Stimulated activated CD4-positive, alpha-beta T cell treated with anti-CD3 and anti-CD28 coated beads, Interleukin-12 subunit alpha, Interleukin-12 subunit beta, amount 100 ng/mL, for 48 hours (primary cell): ENCODE measurements around the gene ZNG1A.
"Not testable (repeated sequence)": the region's sequence is repeated elsewhere in the genome, so short reads cannot be mapped to it uniquely, and the experiment has no call there.

Experiments
- DNase-seq, 3 donors: peaks; one replicate each; pipeline ENCODE4 v3.0.0-alpha.2; 2020; ENCODE audit warnings: low read depth in 2 of 3, low spot score in 1 of 3

ZNG1A gene

DNA sequence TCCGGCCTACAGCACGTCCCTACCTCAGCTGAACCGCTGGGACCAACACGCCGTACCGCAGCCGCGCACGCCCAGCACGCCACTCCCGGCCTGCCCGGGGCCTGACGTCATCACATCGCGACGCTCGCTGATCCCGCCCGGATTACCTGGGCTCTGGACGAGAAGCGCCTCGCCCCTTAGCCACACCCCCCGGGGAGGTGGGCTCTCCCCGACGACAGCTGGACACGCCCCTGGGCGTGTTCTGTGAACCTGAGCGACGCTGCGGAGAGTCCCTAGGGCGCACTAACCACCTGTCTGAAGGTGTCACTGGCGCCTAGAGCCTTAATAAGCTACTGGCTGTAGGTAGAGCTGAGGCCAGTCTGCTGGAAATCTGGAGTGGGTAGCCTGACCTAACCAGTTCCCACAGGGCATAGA lies at the start of gene ZNG1A:
Gene ZNG1A, minus strand, starts transcription at position 87 of the 414 bp plus-strand sequence. CDS start 87 bp downstream, outside the sequence.
- DNase-seq = peak; percentile 50 to 65 (median 63)

DNA sequence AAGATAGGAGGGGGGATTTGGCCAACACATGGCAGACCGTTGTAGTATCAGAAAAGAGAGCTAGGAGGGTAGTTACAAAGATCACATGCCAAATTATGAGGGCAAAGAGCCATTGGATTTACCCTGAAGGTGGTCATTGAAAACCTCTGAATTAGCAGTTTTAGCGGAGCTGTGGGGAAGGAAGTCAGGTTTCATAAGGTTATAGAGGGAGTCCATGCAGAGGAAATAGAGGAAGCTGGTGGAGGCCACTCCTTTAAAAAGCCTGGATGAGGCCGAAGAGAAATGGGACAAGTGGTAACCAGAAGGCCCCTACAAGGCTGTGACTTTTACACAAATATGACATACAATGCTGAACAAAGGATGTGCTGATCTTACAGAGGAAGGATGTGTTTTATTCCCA lies 49.0 kb upstream of the ZNG1A start:
- DNase-seq = no peak

DNA sequence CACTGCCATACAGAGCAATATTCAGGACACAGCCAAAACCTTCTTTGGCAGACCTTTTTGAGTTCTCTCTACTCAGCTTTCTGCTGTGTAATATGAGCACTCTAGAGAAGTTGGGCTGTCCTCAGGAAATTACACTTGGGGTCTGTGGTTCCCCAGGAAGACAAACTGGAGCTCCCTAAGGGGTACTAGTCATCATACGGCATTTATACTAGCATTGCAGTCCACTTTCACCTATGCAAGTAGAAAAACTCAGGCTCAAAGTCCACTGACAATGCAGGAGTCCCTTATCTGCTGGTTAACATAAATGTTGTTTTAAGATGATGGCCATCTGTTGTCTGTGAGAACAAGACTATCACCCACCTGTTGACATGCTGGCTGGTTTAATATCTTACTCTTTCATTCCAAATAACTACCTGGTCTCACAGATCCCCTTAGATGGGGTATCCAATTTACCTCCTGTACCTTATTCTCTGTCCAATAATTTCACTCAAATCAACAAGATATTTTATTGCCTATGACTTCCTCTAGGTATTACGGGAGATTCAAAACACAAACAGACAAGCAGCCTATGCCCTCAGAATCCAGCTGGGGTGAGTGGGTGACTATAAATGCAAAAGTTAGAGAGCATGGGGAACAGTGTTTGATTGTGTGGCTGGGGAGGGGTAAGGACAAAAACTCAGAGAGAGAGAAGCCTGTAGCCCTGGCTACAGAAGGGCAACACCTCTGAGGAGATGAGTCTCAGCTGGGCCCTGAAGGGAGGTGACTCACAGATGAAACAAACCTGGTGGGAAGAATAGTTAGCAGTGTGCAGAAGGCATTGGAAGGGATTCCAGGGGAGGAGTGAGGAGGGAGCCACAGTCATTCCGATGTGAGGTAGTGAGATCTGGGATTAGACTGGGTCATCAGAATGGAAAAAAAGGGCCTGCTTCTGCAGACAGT lies 46.0 kb upstream of the ZNG1A start:
- no peak for DNase-seq

DNA sequence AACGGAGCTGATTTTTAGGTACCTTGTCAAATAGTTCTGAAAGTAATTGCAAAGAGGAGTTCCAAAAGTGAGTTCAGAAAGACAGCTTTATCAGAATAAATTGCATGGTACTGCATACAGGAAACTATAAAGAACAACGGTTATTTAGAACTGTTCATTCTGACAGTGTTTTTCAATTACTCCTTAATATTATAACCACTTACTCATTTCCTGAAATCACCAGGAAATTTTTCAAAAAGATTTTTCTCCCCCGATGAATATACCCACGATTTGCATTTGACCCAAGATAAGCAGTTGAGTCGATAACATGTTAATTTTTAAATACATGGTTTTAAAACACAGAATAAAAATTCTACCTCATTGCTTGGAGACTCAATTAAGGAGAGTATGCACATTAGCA lies 45.2 kb upstream of the ZNG1A start:
- no peak for DNase-seq

DNA sequence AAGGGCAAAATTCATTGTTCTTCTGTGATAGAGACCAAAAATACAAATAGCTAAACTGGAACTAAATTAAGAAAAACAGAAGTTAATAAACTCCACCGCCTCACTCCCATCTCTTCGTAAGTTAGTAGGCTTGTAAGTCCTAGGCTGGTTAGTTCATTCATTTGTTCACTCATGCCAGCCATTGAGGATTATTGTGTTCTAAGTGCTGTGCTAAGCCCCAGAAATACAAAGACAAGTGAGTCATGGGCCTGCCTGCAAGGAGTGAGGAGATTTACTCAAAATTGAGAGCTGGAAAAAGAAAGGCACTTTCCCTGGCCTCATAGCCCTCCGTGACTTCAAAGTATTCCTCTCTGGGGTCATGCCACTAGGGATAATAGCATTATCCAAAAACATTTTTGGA lies 44.3 kb upstream of the ZNG1A start:
- DNase-seq = no peak

DNA sequence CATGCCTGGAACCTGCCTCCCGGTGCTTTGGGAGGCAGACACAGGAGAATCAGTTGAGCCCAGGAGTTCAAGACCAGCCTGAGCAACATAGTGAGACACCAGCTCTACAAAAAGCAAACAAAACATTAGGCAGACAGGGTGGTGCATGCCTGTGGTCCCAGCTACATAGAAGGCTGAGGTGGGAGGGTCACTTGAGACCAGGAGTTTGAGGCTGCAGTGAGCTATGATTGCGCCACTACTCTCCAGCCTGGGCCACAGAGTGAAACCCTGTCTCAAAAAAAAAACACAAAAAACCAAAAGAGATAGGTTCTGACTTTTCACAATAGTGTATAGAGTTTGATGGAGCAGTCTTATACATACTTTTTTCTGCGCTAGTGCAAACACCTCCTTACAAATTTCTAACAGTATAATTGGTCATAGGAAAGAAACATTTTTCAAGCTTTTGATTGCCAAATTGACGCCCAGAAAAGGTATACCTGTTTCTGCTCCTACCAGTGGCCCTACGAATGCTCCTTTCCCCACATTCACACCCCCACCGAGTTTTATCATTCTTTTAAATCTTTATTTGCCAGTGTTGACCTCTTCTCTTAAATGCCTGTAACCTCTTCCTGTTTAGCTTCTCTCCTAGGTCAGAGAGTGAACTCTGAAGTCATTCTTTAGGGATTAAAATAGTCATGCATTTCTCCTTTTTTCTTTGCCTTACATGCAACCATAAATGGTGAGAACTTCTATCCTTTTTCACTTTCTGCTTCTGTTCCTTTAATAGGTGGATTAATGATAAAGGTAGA lies 43.3 kb upstream of the ZNG1A start:
- no peak for DNase-seq

DNA sequence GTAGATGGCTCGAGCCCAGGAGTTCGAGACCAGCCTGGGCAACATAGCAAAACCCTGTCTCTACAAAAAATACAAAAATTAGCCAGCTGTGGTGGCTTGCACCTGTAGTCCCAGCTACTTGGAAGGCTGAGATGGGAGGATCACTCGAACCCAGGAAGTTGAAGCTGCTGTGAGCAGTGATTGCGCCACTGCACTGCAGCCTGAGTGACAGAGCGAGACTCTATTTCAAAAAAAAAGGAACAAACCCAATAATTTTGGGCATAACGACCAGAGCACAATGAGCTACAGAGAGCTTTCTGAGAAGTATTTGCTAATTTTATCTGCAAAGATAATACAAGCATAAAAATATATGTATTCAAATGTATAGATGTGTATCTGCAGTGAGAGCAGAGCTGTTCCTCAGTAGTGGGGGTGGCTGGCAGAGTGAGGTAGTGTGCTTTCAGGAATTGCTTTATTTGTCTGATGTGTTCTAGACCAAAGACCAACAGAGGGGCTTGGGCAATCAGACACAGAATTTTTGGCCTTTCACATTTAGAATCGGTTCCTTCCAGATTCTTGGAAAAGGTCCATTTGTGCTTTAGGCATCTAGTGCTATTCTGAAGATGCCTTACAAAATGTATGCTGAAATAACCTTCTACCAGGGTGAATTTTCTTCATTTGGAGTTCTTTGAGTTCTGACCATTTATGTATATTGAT lies 41.0 kb upstream of the ZNG1A start:
- no peak for DNase-seq

DNA sequence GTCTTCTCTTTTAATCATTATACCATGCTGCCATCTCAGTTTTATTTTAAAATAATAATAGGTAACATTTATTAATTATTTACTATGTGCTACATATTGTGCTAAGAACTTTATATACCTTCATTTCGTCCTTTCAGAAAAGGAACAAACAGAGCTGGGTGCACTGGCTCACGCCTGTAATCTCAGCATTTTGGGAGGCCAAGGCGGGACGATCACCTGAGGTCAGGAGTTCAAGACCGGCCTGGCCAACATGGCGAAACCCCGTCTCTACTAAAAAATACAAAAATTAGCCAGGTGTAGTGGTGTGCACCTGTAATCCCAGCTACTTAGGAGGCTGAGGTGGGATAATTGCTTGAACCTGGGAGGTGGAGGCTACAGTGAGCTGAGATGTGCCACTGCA lies 40.2 kb upstream of the ZNG1A start:
- not testable (repeated sequence) for DNase-seq

DNA sequence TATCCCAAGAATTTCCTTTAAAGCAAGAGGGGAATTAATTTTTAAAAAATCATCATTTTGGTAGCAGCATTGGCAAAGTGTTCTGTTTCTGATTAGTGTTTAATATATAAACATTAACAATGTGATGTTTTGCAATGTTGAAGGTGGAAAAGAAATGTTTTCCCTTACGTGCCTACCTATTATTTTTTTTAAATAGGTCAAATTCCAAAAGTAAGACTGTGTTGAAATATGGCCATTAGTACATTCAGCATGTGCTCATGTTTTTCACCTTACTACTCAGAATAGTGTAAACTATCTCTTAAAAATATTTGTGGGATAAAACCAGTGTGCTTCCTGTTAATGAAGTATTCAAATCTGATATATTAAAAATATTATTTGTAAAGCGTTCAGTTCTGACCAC lies 39.1 kb upstream of the ZNG1A start:
- no peak for DNase-seq

DNA sequence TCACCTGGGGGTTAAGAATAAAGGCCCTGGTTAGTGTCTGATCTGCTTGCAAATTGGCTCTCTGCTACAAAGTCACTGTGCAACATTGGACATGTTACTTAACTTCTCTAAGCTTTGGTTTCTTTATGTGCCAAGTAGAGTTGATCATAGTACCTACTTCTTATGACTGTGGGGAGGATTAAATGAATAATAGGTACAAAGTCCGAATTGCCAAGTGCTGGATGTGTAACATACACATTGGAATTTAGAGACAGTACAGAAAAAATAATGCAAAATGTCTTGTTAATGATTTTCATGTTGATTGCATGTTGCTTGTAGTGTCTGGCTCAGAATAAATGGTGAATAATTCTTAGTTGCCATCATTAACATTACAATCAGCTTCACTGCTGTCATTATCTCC lies 38.0 kb upstream of the ZNG1A start:
- DNase-seq = no peak

DNA sequence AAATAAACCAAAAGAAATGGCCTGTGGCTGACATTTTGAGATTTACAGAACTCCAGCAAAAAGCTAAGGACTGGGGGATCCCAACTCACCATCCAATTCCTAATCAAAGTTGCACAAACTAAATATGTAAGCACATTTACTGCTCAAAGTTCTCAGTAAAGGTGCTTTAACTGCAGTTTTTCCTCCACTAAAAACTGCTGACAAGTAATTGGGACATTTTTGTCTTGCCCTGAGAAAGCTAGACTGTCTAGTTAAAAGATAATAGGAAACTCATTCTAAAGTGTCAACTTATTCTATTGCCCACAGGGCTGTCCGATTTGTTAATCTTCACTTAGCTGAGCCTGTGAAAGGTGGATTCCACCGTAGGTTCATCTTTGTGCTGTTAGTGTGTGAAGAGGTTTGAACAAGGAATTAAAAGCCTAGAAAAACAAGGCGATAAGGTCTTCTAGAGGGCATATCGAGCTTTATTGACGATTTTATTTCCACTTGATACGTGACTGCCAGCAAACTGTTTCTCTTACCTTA lies 36.8 kb upstream of the ZNG1A start:
- no peak for DNase-seq

DNA sequence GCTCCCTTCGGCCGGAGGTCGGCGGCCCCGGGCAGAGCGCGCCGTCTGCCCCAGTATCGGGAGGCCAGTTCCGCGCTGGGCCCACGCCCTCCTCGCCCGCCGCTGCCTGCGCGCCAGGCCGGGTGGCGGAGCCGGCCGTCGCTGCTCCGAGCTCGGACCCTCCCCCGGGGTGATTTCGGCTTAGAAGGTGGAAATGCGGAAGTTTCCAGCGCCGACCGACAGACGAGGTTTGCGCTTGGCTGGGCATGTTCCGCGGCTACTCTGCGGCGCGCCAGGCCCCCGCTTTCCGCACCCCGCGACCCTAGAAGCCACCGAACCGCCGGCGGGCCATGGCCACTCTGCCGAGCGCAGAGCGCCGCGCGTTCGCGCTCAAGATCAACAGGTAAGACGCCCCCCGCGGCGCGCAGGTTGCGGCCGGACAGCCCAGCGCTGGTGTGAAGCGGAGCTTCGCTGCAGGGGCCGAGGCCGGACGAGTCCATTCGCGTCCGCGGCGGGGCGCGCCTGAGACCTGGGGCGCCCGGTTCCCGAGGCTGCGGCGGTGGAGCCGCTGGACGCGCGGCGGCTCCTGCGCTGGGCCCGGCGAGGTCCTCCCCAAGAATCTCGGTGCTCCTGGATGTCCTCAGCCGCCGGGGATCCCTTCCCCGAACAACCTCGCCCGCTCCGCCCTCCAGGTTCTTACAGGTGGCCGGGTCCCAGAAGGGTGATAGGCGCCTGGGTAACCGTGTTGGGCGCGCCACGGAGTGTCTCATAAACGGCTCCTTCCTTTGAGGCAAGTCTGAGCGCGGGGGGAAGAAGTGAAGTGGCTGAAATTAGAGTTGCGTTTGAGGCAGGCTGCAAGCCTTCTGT lies 36.0 kb upstream of the ZNG1A start, which contains the start of gene DOCK8:
Gene DOCK8, plus strand, starts transcription at position 218 of the 846 bp plus-strand sequence. Its CDS starts 112 bp downstream, at position 330.
- DNase-seq = peak; percentile 8 to 52 (median 28)

DNA sequence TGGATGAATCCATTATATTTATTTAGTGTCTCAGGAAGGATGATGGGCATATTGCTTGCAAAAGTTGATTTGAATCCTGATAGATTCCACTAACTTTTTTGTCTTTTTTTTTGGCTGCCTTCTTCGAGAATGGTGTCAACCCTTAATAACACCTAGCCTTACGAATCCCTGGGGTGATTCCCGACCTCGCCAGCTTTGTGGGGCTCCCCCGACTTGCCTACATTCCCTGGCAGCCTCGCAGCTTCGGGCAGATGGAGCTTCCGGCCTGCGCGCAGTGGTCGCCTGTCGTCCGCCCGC lies 35.4 kb upstream of the ZNG1A start:
- no peak for DNase-seq

DNA sequence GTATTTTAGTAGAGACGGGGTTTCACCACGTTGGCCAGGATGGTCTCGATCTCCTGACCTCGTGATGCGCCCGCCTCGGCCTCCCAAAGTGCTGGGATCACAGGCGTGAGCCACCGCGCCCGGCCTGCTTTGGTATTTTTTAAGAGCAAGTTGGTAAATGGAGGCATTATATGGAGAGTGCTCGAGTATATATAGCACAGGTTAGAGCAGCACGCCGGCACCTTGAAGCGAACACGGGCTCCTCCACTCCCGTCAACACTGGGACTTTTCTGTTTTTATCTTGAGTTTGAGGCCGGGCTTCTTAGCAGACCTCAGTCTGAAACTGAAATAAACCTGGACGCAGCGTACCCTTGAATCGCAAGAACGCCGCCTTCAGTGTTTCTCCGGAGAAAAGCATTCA lies 35.0 kb upstream of the ZNG1A start:
- not testable (repeated sequence) for DNase-seq

DNA sequence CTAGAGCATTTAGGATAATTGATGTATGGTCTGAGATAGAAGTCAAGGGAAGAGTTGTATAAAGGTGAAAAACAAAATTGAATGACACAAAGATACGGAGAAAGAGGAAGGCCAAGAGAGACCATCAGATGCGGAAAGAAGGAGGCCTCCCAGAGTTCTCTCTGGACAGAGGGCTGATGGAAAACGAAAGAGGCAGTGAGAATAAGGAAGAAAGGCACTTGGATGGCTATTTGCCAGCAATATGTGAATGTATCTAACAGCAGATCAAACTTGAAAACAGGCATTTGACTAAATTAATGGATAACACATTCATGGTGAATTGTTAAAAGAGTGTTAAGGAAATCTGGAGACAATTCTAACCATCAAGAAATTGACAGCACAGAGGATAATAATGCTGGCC lies 33.4 kb upstream of the ZNG1A start:
- DNase-seq = no peak

DNA sequence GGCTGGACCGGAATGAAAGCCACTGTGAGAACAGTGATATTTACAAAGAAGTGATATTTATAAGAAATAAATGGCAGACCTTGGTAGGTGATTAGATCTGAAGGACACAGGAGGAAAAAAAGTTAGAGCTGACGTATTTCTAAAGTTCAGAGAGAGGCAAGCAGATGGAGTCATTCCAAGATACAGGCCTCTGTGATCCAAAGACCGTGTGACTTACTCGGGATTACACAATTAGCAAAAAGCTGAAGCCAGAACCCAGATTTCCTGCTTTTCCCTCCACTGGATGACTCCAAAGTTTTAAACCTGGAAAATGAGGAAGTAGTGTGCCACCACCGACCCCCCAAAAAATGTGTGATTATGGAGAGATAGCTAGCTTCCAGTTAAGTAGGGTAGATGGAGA lies 32.7 kb upstream of the ZNG1A start:
- no peak for DNase-seq

DNA sequence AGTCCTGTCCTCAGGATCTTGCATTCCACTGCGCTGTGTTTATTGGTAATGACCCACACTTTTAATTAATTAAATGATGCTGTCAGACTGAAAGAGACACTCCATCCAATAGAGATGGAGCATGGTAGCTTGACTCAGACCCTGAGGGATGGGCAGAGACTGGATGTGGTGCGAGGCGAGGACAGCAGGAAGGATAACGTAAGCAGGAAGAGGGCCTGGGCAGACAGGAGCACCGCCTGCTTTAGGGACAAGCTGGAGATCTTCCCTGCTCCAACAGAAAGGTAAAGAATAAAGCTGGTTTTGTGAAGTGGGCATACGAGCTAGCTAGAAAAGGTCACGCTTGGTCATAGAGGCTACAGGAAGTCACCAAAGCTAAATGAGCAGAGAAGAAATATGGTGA lies 32.2 kb upstream of the ZNG1A start:
- DNase-seq = no peak

DNA sequence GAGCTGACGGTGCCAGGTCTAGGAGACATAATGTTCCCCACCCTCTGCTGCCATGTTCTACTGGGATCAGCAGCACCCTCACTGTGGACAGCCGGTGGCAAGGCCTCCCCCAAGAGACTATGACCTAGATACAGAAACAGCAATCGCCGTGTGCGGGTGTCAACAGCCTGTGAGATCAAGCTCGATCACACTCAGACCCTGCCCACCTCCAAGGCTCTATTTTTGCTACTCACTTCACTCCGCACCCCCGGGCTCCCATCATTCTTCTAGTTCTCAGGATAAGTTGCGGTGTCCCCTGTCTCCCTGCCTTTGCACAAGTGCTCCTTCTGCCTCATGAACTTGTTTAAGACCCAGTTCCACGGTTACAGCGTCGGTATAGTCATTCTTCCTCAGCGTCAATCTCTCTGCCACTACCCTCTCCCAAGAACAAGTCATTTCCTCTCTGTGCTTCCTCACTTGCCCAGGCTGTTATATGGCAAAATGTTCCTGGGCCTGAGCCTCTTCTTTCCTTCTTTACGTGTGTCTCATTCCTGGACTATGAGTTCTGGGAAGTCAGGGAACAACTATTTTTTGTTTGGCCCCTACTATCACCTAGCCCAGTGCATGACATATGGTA lies 30.4 kb upstream of the ZNG1A start:
- no peak for DNase-seq

DNA sequence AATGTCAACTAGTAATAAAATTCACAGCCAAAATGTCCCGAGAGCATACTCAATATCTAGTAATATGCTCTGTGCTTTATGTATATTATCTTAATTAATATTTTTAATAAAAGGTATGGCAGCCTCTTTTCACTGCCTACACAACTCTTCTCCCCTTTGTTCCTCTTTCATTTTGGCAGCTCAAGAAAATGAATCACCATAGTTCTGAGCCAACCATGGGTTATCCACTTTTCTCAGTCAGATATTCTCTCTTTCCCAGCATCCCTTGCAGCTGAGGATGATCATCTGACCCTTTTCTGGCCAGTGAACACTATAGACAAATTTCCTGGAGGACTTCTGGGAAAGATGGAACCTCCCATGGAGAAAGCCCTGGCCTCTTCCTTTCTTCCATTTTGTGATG lies 27.6 kb upstream of the ZNG1A start:
- DNase-seq = no peak

DNA sequence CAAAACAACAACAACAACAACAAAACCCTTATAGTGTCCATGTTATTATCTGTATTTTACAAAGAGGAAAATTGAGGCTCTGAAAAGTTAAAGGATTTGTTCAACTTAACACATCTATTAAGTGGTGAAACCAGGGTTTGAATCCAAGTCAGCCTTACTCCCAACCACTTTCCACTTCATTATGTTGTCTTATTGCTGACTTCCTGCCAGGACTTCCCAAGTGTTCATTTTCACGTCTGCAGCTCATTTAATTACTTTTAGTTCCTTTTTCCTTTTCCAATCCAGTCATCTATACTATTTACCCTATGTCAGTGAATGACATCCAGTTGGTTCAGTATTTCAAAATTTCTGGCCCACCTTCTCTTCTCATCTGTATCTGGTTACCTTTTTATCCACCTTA lies 20.7 kb upstream of the ZNG1A start:
- not testable (repeated sequence) for DNase-seq
